ENCODE measurements around the gene EPB41L4A. TPM values are rescaled to one million over a fixed set of nuclear protein-coding genes. Genes with fewer than 3 reads are reported as not detected.
A peak's percentile ranks its signal among the peaks of the same experiment; 100 is the strongest.

EPB41L4A gene
- total RNA-seq: 29.1 and 42.1 TPM in 2 replicates

GRCh38 chr5:112419164-112419985 lies at the start of gene EPB41L4A:
EPB41L4A (minus strand) TSS chr5:112419277; CDS start chr5:112419039, 238 bp downstream.

Small RNA genes lying within 50 kb of the gene (small RNA-seq; reads per million reads assigned to genes)
- not detected for gene AC010265.1
- gene HMGB3P16: not detected
- gene SNORA13: 46.6 reads per million, percentile 98 among the genes with 10 or more reads in this experiment
